ENCODE results near the gene MINAR1. TPM values are rescaled to one million over a fixed set of nuclear protein-coding genes. Genes with fewer than 3 reads are reported as not detected.
"Not testable (repeated sequence)": the region's sequence is repeated elsewhere in the genome, so short reads cannot be mapped to it uniquely, and the experiment has no call there.

The MINAR1 gene
- polyA plus RNA-seq, 1 donor (not counting 4 experiments of a cell fraction or from before 2014, with no cell fraction given), result 0.13 TPM

GRCh38 chr15:79418693-79419279 is 13.3 kb upstream of the MINAR1 start:
- Histone ChIP-seq H3K9ac (ENCODE audit: control insufficient read depth, extremely low read depth, insufficient read depth, low read length) (no peak overlapping the region), H3K4me2 (ENCODE audit: control insufficient read depth, extremely low read depth, insufficient read depth, low read depth, low read length) (no peak overlapping the region), H3K36me3 (ENCODE audit: control insufficient read depth in 2 of 2, extremely low read depth in 1 of 2, insufficient read depth in 2 of 2, low read length in 2 of 2) (no peaks in the 10 kb centered on the region), H3K4me3 (ENCODE audit: control insufficient read depth in 2 of 3, extremely low read depth in 1 of 3, insufficient read depth in 2 of 3, low read depth in 1 of 3, low read length in 3 of 3) (no peak overlapping the region), H3K9me3 (ENCODE audit: control insufficient read depth, low read depth, low read length) (no peaks in the 10 kb centered on the region), H3K79me2 (ENCODE audit: control insufficient read depth, insufficient read depth, low read length) (no peaks in the 10 kb centered on the region), H3K9me1 (ENCODE audit: control insufficient read depth, extremely low read depth, insufficient read depth, low read length) (no peaks in the 10 kb centered on the region), H3K27ac (ENCODE audit: control insufficient read depth, insufficient read depth, low read length) (no peak overlapping the region), H3K4me1 (ENCODE audit: control insufficient read depth, extremely low read depth, insufficient read depth, low read length) (no peaks in the 10 kb centered on the region), H3K27me3 (ENCODE audit: control insufficient read depth, extremely low read depth, insufficient read depth, low read length) (no peaks in the 10 kb centered on the region), H4K20me1 (ENCODE audit: control insufficient read depth, extremely low read depth, insufficient read depth, low read length) (no peaks in the 10 kb centered on the region), H2AFZ (ENCODE audit: control insufficient read depth, low read length) (no peak overlapping the region)
- dilution Hi-C loops (cut with MboI; ENCODE audit: extremely low pct_ligation_motif_present, low sequenced_read_pairs), result no loop called here
- DNase-seq (ENCODE audit: low read depth, low spot score) (no peak), FAIRE-seq (no peak)
- no peak for TF ChIP-seq EZH2 (IDR thresholded peaks at IDR 0.05; ENCODE audit: low read length)
- TF ChIP-seq CTCF (optimal IDR thresholded peaks at IDR 0.05 in 1 of 3, IDR thresholded peaks at IDR 0.05 in 1 of 3, conservative IDR thresholded peaks at IDR 0.05 in 1 of 3; ENCODE audit: extremely low read depth in 1 of 3, insufficient read depth in 2 of 3, low read length in 3 of 3), result no peak

- Histone ChIP-seq H3K4me3 (ENCODE audit: control insufficient read depth in 2 of 3, extremely low read depth in 1 of 3, insufficient read depth in 2 of 3, low read depth in 1 of 3, low read length in 3 of 3) (no peak overlapping the region), H3K27ac (ENCODE audit: control insufficient read depth, insufficient read depth, low read length) (no peak overlapping the region), H3K27me3 (ENCODE audit: control insufficient read depth, extremely low read depth, insufficient read depth, low read length) (peaks cover 22% of the 10 kb centered on the region), H3K36me3 (ENCODE audit: control insufficient read depth in 2 of 2, extremely low read depth in 1 of 2, insufficient read depth in 2 of 2, low read length in 2 of 2) (no peaks in the 10 kb centered on the region), H3K9me1 (ENCODE audit: control insufficient read depth, extremely low read depth, insufficient read depth, low read length) (no peaks in the 10 kb centered on the region), H4K20me1 (ENCODE audit: control insufficient read depth, extremely low read depth, insufficient read depth, low read length) (no peaks in the 10 kb centered on the region), H2AFZ (ENCODE audit: control insufficient read depth, low read length) (no peak overlapping the region), H3K4me1 (ENCODE audit: control insufficient read depth, extremely low read depth, insufficient read depth, low read length) (no peaks in the 10 kb centered on the region), H3K4me2 (ENCODE audit: control insufficient read depth, extremely low read depth, insufficient read depth, low read depth, low read length) (no peak overlapping the region), H3K9ac (ENCODE audit: control insufficient read depth, extremely low read depth, insufficient read depth, low read length) (no peak overlapping the region), H3K9me3 (ENCODE audit: control insufficient read depth, low read depth, low read length) (no peaks in the 10 kb centered on the region), H3K79me2 (ENCODE audit: control insufficient read depth, insufficient read depth, low read length) (no peaks in the 10 kb centered on the region)
- TF ChIP-seq CTCF (optimal IDR thresholded peaks at IDR 0.05 in 1 of 3, IDR thresholded peaks at IDR 0.05 in 1 of 3, conservative IDR thresholded peaks at IDR 0.05 in 1 of 3; ENCODE audit: extremely low read depth in 1 of 3, insufficient read depth in 2 of 3, low read length in 3 of 3), result no peak
- TF ChIP-seq EZH2 (IDR thresholded peaks at IDR 0.05; ENCODE audit: low read length), result no peak
- dilution Hi-C loops (cut with MboI; ENCODE audit: extremely low pct_ligation_motif_present, low sequenced_read_pairs), result no loop called here
- FAIRE-seq (no peak), DNase-seq (ENCODE audit: low read depth, low spot score) (no peak)
These were observed 6.4 kb upstream of the MINAR1 start for GRCh38 chr15:79425591-79426295.

GRCh38 chr15:79426899-79427298 is 5.2 kb upstream of the MINAR1 start:
- peaks cover 34% of the 10 kb centered on the region for H3K27me3 ChIP-seq (ENCODE audit: control insufficient read depth, extremely low read depth, insufficient read depth, low read length)
- dilution Hi-C loops (cut with MboI; ENCODE audit: extremely low pct_ligation_motif_present, low sequenced_read_pairs); FAIRE-seq: not testable (repeated sequence)

More at GRCh38 chr15:79426899-79427298, 5.2 kb upstream of the MINAR1 start:
- H3K4me2 ChIP-seq (ENCODE audit: control insufficient read depth, extremely low read depth, insufficient read depth, low read depth, low read length); H3K36me3 ChIP-seq (ENCODE audit: control insufficient read depth in 2 of 2, extremely low read depth in 1 of 2, insufficient read depth in 2 of 2, low read length in 2 of 2); H3K4me1 ChIP-seq (ENCODE audit: control insufficient read depth, extremely low read depth, insufficient read depth, low read length); H2AFZ ChIP-seq (ENCODE audit: control insufficient read depth, low read length); H3K79me2 ChIP-seq (ENCODE audit: control insufficient read depth, insufficient read depth, low read length); H3K27ac ChIP-seq (ENCODE audit: control insufficient read depth, insufficient read depth, low read length); H3K4me3 ChIP-seq (ENCODE audit: control insufficient read depth in 2 of 3, extremely low read depth in 1 of 3, insufficient read depth in 2 of 3, low read depth in 1 of 3, low read length in 3 of 3); DNase-seq (ENCODE audit: low read depth, low spot score); H3K9ac ChIP-seq (ENCODE audit: control insufficient read depth, extremely low read depth, insufficient read depth, low read length); H3K9me1 ChIP-seq (ENCODE audit: control insufficient read depth, extremely low read depth, insufficient read depth, low read length); H4K20me1 ChIP-seq (ENCODE audit: control insufficient read depth, extremely low read depth, insufficient read depth, low read length); H3K9me3 ChIP-seq (ENCODE audit: control insufficient read depth, low read depth, low read length): not testable (repeated sequence)
